Astrocyte (in vitro differentiated cells and primary cell): Measurements from ENCODE around the gene PPP1R9A. TPM values are rescaled to one million over a fixed set of nuclear protein-coding genes. Genes with fewer than 3 reads are reported as not detected.

Experiments
- DNase-seq: peaks from one replicate; pipeline ENCODE4 v3.0.0-alpha.2; 2010; ENCODE audit warnings: low read depth
- FAIRE-seq: peaks from 2 replicates; lab custom pipeline; 2011; peaks lifted over from hg19 to GRCh38; lab: Jason Lieb, UNC
- H2AFZ ChIP-seq: 2 replicates; pipeline ENCODE4 v1.6.0; 2012; ENCODE audit warnings: low read depth, low read length, inconsistent platforms
- H3K27ac ChIP-seq: 2 replicates; pipeline ENCODE4 v1.5.1; 2011; ENCODE audit warnings: low read depth, low read length, inconsistent platforms
- H3K27me3 ChIP-seq: 2 replicates; pipeline ENCODE4 v1.6.0; 2011; ENCODE audit warnings: low read length, inconsistent platforms; ENCODE audit not compliant: insufficient read depth
- H3K36me3 ChIP-seq: 2 replicates; pipeline ENCODE4 v1.5.1; 2011; ENCODE audit warnings: low read length, inconsistent platforms; ENCODE audit not compliant: insufficient read depth
- H3K4me1 ChIP-seq: 2 replicates; pipeline ENCODE4 v1.5.1; 2011; ENCODE audit warnings: low read length, inconsistent platforms; ENCODE audit not compliant: insufficient read depth
- H3K4me2 ChIP-seq: 2 replicates; pipeline ENCODE4 v1.6.0; 2012; ENCODE audit warnings: low read length, inconsistent platforms
- H3K4me3 ChIP-seq: 2 replicates; pipeline ENCODE4 v1.5.1; 2011; ENCODE audit warnings: low read depth, mild to moderate bottlenecking, low read length, inconsistent platforms; ENCODE audit not compliant: insufficient read depth
- H3K79me2 ChIP-seq: 2 replicates; pipeline ENCODE4 v1.6.0; 2012; ENCODE audit warnings: mild to moderate bottlenecking, low read length, inconsistent platforms; ENCODE audit not compliant: insufficient read depth
- H3K9ac ChIP-seq: 2 replicates; pipeline ENCODE4 v1.6.0; 2012; ENCODE audit warnings: mild to moderate bottlenecking, low read length, inconsistent platforms
- H3K9me3 ChIP-seq: 2 replicates; pipeline ENCODE4 v1.5.1; 2012; ENCODE audit warnings: low read depth, mild to moderate bottlenecking, low read length, inconsistent platforms; ENCODE audit not compliant: insufficient read depth
- H4K20me1 ChIP-seq: 2 replicates; pipeline ENCODE4 v1.6.0; 2012; ENCODE audit warnings: low read length, inconsistent platforms; ENCODE audit not compliant: insufficient read depth
- H3K27ac Mint-ChIP-seq: one replicate; pipeline ENCODE4 v1.8.0; 2021; ENCODE audit warnings: mild to moderate bottlenecking, mixed read lengths; ENCODE audit not compliant: unreplicated experiment
- H3K27me3 Mint-ChIP-seq: one replicate; pipeline ENCODE4 v1.8.0; 2021; ENCODE audit warnings: low read depth, mixed read lengths; ENCODE audit not compliant: unreplicated experiment
- H3K36me3 Mint-ChIP-seq: one replicate; pipeline ENCODE4 v1.8.0; 2021; ENCODE audit warnings: low read depth, mixed read lengths; ENCODE audit not compliant: unreplicated experiment
- H3K4me1 Mint-ChIP-seq: one replicate; pipeline ENCODE4 v1.8.0; 2021; ENCODE audit warnings: low read depth, mixed read lengths; ENCODE audit not compliant: unreplicated experiment
- H3K4me3 Mint-ChIP-seq: one replicate; pipeline ENCODE4 v1.8.0; 2021; ENCODE audit warnings: mild to moderate bottlenecking, moderate library complexity, mixed read lengths; ENCODE audit not compliant: unreplicated experiment
- H3K9me3 Mint-ChIP-seq: one replicate; pipeline ENCODE4 v1.8.0; 2021; ENCODE audit warnings: mild to moderate bottlenecking, mixed read lengths; ENCODE audit not compliant: unreplicated experiment
- CTCF ChIP-seq: IDR thresholded peaks from 2 replicates; pipeline ENCODE4 v1.5.1; 2011; ENCODE audit warnings: low read depth, mild to moderate bottlenecking, inconsistent platforms, low read length, moderate library complexity; ENCODE audit not compliant: insufficient read depth
- EZH2 ChIP-seq: IDR thresholded peaks from 2 replicates; pipeline ENCODE4 v1.6.1; 2012; ENCODE audit warnings: mild to moderate bottlenecking, low read length, inconsistent platforms; ENCODE audit not compliant: insufficient read depth
- total RNA-seq: library from RNA; stranded (reverse); gene quantifications from 2 replicates; pipeline ENCODE4 v1.2.1, GENCODE V29; 2021

Gene PPP1R9A
- total RNA-seq, 1 donor from 2014 or later, result 7.5 TPM

DNA sequence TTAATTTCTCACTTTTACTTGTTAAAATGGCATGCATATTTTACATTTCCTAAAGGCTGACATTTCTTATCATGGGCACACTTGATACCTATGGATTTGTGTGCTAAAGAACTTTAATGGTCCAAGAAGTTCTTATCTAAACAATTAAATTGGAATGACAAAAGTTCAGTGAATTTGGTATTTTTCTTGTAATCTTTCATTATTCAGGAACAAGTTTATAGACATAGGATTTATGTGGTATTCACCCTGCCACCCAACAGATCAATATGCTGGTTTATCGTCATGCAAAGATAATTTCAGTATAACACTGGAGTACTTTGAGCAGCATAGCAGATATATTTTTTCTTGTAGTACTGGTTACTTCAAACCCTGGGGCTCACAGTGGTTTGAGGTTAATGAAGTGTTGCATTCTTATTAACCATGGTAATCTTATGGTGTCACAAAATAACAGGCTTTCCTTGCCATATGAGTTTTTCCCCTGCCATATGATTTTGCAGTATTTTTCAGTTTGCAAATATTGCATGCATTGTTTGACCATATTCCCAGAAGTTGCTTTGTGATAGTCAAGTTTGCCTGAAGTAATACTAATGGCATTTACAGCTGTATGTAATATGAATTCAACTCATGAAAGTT lies 148.8 kb downstream of the PPP1R9A start:
- H3K4me3 Mint-ChIP-seq, result no peak overlapping the region
- Histone ChIP-seq H3K27me3 (no peaks in the 10 kb centered on the region), H2AFZ (no peak overlapping the region), H4K20me1 (no peaks in the 10 kb centered on the region), H3K9me3 (no peaks in the 10 kb centered on the region), H3K4me2 (no peak overlapping the region), H3K27ac (no peak overlapping the region), H3K4me1 (no peaks in the 10 kb centered on the region), H3K9ac (no peak overlapping the region), H3K79me2 (no peaks in the 10 kb centered on the region), H3K36me3 (no peaks in the 10 kb centered on the region), H3K4me3 (no peak overlapping the region)
- peaks cover 11% of the 10 kb centered on the region for H3K4me1 Mint-ChIP-seq
- DNase-seq (peak; percentile 15), FAIRE-seq (no peak)
- no peak overlapping the region for H3K27ac Mint-ChIP-seq
- H3K9me3 Mint-ChIP-seq, result no peaks in the 10 kb centered on the region
- H3K27me3 Mint-ChIP-seq, result no peaks in the 10 kb centered on the region
- H3K36me3 Mint-ChIP-seq, result no peaks in the 10 kb centered on the region
- TF ChIP-seq EZH2, result no peak
- TF ChIP-seq CTCF, result no peak

- DNase-seq (no peak), FAIRE-seq (no peak)
- H3K4me3 Mint-ChIP-seq, result no peak overlapping the region
- Histone ChIP-seq H3K4me3 (no peak overlapping the region), H3K36me3 (no peaks in the 10 kb centered on the region), H3K9ac (no peak overlapping the region), H4K20me1 (no peaks in the 10 kb centered on the region), H3K27me3 (no peaks in the 10 kb centered on the region), H3K79me2 (no peaks in the 10 kb centered on the region), H3K27ac (no peak overlapping the region), H3K9me3 (no peaks in the 10 kb centered on the region), H3K4me1 (no peaks in the 10 kb centered on the region), H3K4me2 (no peak overlapping the region), H2AFZ (no peak overlapping the region)
- H3K9me3 Mint-ChIP-seq, result no peaks in the 10 kb centered on the region
- no peaks in the 10 kb centered on the region for H3K27me3 Mint-ChIP-seq
- H3K36me3 Mint-ChIP-seq, result no peaks in the 10 kb centered on the region
- H3K4me1 Mint-ChIP-seq, result peaks cover 11% of the 10 kb centered on the region
- H3K27ac Mint-ChIP-seq, result no peak overlapping the region
- TF ChIP-seq CTCF, result no peak
- TF ChIP-seq EZH2, result no peak
Observed at GRCh38 chr7:95056901-95057300, 149.5 kb downstream of the PPP1R9A start.

- no peak overlapping the region for H3K9ac ChIP-seq
- Mint-ChIP-seq H3K27ac (no peak overlapping the region), H3K36me3 (no peaks in the 10 kb centered on the region), H3K27me3 (no peaks in the 10 kb centered on the region), H3K4me3 (no peak overlapping the region), H3K4me1 (peaks cover 11% of the 10 kb centered on the region), H3K9me3 (no peaks in the 10 kb centered on the region)
- H4K20me1 ChIP-seq, result no peaks in the 10 kb centered on the region
- no peaks in the 10 kb centered on the region for H3K27me3 ChIP-seq
- H3K79me2 ChIP-seq, result no peaks in the 10 kb centered on the region
- DNase-seq (no peak), FAIRE-seq (no peak)
- H2AFZ ChIP-seq, result no peak overlapping the region
- no peak overlapping the region for H3K4me3 ChIP-seq
- no peaks in the 10 kb centered on the region for H3K4me1 ChIP-seq
- H3K27ac ChIP-seq, result no peak overlapping the region
- H3K36me3 ChIP-seq, result no peaks in the 10 kb centered on the region
- H3K9me3 ChIP-seq, result no peaks in the 10 kb centered on the region
- no peak overlapping the region for H3K4me2 ChIP-seq
- no peak for TF ChIP-seq CTCF
- TF ChIP-seq EZH2, result no peak
Observed at GRCh38 chr7:95059842-95060313, 152.5 kb downstream of the PPP1R9A start.
